ENCODE data around the gene COL18A1. TPM values are rescaled to one million over a fixed set of nuclear protein-coding genes. Genes with fewer than 3 reads are reported as not detected.

COL18A1 gene
- total RNA-seq, 1 donor: 33.7 TPM

DNA sequence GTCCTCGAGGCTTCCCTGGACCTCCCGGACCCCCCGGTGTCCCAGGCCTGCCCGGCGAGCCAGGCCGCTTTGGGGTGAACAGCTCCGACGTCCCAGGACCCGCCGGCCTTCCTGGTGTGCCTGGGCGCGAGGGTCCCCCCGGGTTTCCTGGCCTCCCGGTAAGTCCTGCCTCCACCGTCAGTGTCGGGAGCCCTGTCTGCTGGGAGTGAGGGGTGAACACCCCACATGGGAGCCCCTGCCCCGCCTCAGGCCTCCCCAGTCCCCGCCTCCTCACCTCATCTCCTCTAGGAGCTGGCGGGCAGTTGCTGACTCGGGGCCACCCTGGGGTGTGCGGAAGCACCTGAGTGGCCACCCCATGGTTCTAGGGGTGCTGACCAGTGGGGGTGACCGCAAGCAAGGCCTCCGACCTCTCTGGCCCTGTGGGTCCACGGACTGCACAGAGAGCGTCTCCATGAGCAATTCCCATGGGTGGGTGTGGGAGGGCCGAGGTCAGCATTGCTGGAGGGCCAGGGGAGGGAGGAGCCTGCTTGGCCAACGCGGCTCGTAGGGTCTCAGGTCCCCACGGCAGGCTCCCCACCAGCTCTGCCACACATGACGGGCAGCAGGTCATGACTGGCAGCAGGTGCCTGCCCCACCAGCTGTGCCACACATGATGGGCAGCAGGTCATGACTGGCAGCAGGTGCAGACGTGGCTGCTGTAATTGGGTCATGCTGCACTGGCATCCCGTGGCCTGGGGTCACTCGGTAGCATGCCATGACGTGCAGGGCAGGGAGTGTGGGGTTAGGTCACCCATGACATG lies 75.9 kb downstream of the COL18A1 start:
- no peak overlapping the region for H3K4me3 ChIP-seq (ENCODE audit: low read depth, low read length)
- no peak for DNase-seq (ENCODE audit: low read depth)
- TF ChIP-seq, protein P1, sequence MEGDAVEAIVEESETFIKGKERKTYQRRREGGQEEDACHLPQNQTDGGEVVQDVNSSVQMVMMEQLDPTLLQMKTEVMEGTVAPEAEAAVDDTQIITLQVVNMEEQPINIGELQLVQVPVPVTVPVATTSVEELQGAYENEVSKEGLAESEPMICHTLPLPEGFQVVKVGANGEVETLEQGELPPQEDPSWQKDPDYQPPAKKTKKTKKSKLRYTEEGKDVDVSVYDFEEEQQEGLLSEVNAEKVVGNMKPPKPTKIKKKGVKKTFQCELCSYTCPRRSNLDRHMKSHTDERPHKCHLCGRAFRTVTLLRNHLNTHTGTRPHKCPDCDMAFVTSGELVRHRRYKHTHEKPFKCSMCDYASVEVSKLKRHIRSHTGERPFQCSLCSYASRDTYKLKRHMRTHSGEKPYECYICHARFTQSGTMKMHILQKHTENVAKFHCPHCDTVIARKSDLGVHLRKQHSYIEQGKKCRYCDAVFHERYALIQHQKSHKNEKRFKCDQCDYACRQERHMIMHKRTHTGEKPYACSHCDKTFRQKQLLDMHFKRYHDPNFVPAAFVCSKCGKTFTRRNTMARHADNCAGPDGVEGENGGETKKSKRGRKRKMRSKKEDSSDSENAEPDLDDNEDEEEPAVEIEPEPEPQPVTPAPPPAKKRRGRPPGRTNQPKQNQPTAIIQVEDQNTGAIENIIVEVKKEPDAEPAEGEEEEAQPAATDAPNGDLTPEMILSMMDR (IDR thresholded peaks at IDR 0.05; ENCODE audit: insufficient read depth, low read depth, low read length): no peak

DNA sequence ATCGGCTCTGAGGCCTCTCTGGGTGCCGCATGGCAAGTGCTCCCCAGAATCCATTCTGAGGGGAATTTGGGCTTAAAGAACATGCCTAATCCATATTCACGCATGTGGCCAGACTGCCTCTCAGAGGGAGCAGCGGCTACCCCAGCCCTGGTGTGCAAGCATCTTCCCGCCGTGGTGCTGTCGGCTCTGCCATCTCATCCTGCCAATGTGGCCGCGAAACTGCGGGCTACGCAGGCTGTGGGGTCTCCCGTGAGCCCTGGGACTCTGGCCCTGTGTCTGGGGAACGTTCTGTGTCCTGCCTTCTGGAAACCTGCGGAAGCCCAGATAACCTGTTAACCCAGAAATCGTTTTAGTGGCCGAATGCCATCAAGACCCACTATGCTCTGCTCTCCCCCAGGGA lies 76.6 kb downstream of the COL18A1 start:
- TF ChIP-seq, protein P1 (IDR thresholded peaks at IDR 0.05; ENCODE audit: insufficient read depth, low read depth, low read length): no peak
- H3K4me3 ChIP-seq (ENCODE audit: low read depth, low read length): no peak overlapping the region
- no peak for DNase-seq (ENCODE audit: low read depth)

- TF ChIP-seq, protein P1 (IDR thresholded peaks at IDR 0.05; ENCODE audit: insufficient read depth, low read depth, low read length): no peak
- H3K4me3 ChIP-seq (ENCODE audit: low read depth, low read length): no peak overlapping the region
- no peak for DNase-seq (ENCODE audit: low read depth)
Measured at GRCh38 chr21:45481977-45482898, 77.3 kb downstream of the COL18A1 start.

- H3K4me3 ChIP-seq (ENCODE audit: low read depth, low read length): no peak overlapping the region
- no peak for DNase-seq (ENCODE audit: low read depth)
- TF ChIP-seq, protein P1 (IDR thresholded peaks at IDR 0.05; ENCODE audit: insufficient read depth, low read depth, low read length): no peak
Measured at GRCh38 chr21:45482899-45483821, 78.2 kb downstream of the COL18A1 start.

GRCh38 chr21:45484318-45484717 lies 79.4 kb downstream of the COL18A1 start:
- TF ChIP-seq, protein P1 (IDR thresholded peaks at IDR 0.05; ENCODE audit: insufficient read depth, low read depth, low read length): no peak
- no peak overlapping the region for H3K4me3 ChIP-seq (ENCODE audit: low read depth, low read length)
- DNase-seq (ENCODE audit: low read depth): no peak
